Spleen (tissue), 11 donors: Measurements from ENCODE around the gene RAPGEF4. TPM values are rescaled to one million over a fixed set of nuclear protein-coding genes. Genes with fewer than 3 reads are reported as not detected.
A peak's percentile ranks its signal among the peaks of the same experiment; 100 is the strongest.

Experiments
- DNase-seq: peaks from one replicate; pipeline ENCODE4 v3.0.0-alpha.2; 2020
- H3K27ac ChIP-seq, 8 donors: fragments of 200-600 bp; sonication (generic) in 7 of 8; 1 replicate in 4 of 8; 2 replicates in 4 of 8; pipeline versions ENCODE4 v1.5.0 to v1.8.0; 2016 to 2021; ENCODE audit warnings: inconsistent platforms in 4 of 8, mild to moderate bottlenecking in 4 of 8, moderate library complexity in 1 of 8
- H3K27me3 ChIP-seq, 7 donors: fragments of 200-600 bp; sonication (generic) in 6 of 7; replicated peaks in 1 of 7; 1 replicate in 4 of 7; 2 replicates in 3 of 7; pipeline versions ENCODE4 v1.5.0 to v1.8.0; 2016 to 2021; ENCODE audit warnings: inconsistent platforms in 3 of 7, mild to moderate bottlenecking in 1 of 7
- H3K36me3 ChIP-seq, 6 donors: fragments of 200-600 bp; sonication (generic) in 5 of 6; 1 replicate in 4 of 6; 2 replicates in 2 of 6; pipeline versions ENCODE4 v1.5.0 to v1.8.0; 2016 to 2021; ENCODE audit warnings: inconsistent platforms in 2 of 6
- H3K4me1 ChIP-seq, 6 donors: fragments of 200-600 bp; sonication (generic) in 5 of 6; 1 replicate in 3 of 6; 2 replicates in 3 of 6; pipeline versions ENCODE4 v1.5.0 to v1.8.0; 2016 to 2021; ENCODE audit warnings: inconsistent platforms in 3 of 6
- H3K4me3 ChIP-seq, 8 donors: fragments of 200-600 bp; sonication (generic) in 7 of 8; 1 replicate in 4 of 8; 2 replicates in 4 of 8; pipeline versions ENCODE4 v1.5.0 to v1.8.0; 2016 to 2021; ENCODE audit warnings: inconsistent platforms in 4 of 8, mild to moderate bottlenecking in 4 of 8, moderate library complexity in 2 of 8
- H3K9me3 ChIP-seq, 8 donors: fragments of 200-600 bp; sonication (generic) in 7 of 8; 1 replicate in 4 of 8; 2 replicates in 4 of 8; pipeline versions ENCODE4 v1.5.0 to v1.8.0; 2016 to 2021; ENCODE audit warnings: inconsistent platforms in 4 of 8
- POLR2A ChIP-seq, 3 donors: fragments of 450-650 bp; IDR thresholded peaks; one replicate each; pipeline ENCODE4 v1.5.1; 2017; ENCODE audit warnings: antibody characterized with exemption in 3 of 3, mild to moderate bottlenecking in 1 of 3
- POLR2AphosphoS5 ChIP-seq, 3 donors: sonication (generic); formaldehyde crosslinking; IDR thresholded peaks; one replicate each; pipeline ENCODE4 v1.5.1; 2017; ENCODE audit warnings: antibody characterized with exemption in 3 of 3
- WGBS, 5 donors: extraction: QIAGEN DNeasy Blood & Tissue Kit in 3 of 5; methylation state at CpG; one replicate each; pipeline versions ENCODE4 v1.1.5 to v1.1.7; 2013 to 2018; 5-methylcytosine and 5-hydroxymethylcytosine counted together
- intact Hi-C: fragments of 100-400 bp; cut with DNase I; formaldehyde crosslinking; loops from one replicate; pipeline ENCODE4 v1.15.0; 2023; ENCODE audit warnings: low total_unique reads
- polyA plus RNA-seq, 3 donors: library from polyadenylated mRNA; stranded (reverse); fragments of 200-250 nt; gene quantifications; one replicate each; pipeline ENCODE4 v1.2.1, GENCODE V29; 2013
- total RNA-seq, 7 donors: library from RNA; depleted of rRNA in 3 of 7; stranded (reverse); fragments of >200 nt in 3 of 7; fragmentation: NEBNext Ultra II Directional in 4 of 7; extraction: Animal tissue kit (Norgen Biotek cat#: 25700) in 4 of 7; gene quantifications; one replicate each; pipeline versions ENCODE4 v1.1.0 to v1.2.1, GENCODE V29; 2016 to 2021
- TF ChIP-seq, protein P1 (sequence below), 11 experiments: fragments of 200-600 bp in 7 of 11; fragments of 450-650 bp in 4 of 11; sonication (generic) in 4 of 11; IDR thresholded peaks in 8 of 11; conservative IDR thresholded peaks in 3 of 11; 1 replicate in 7 of 11; 2 replicates in 4 of 11; pipeline versions ENCODE4 v1.4.0 to v1.8.0; 2016 to 2021; ENCODE audit warnings: antibody characterized with exemption in 11 of 11, inconsistent platforms in 4 of 11, mild to moderate bottlenecking in 1 of 11
- donor health status: healthy with polysubstance abuse.
- donor health status: DM: no; HTN: no; CAD: no; lungs with moderate emphysema.
- donor health status: DM: no; HTN: no; CAD: no.
- donor health status: Bipolar disorder and iron deficiency.
- donor health status: healthy.
- donor health status: DM: no; HTN: no; CAD: no.
- donor health status: DM: yes; HTN: yes; CAD: no.

Gene RAPGEF4
- total and polyA plus RNA-seq, 10 donors, result 0.52 to 11.0 (median 1.9) TPM

DNA sequence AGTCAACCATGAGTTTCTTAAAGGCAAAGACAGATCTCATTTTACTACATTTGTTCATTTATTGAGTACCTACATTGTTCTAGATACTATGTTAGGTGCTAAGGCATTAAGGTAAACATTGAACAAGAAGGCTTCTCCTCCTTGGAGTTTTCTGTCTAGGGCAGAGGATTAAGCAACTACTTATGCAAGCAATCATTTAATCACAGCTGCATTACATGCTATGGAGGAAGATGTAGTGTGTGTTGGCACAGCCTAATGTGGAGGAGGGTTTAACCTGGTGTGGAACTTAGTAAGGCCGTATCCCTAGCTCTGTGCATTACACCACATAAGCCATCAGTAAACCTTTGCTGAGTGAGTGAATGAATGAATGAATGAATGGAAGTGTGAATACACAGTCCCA, 233.5 kb downstream of the RAPGEF4 start:
- no peak overlapping the region for H3K4me3 ChIP-seq
- WGBS, 5 donors, result 64 to 100% (median 81%) methylated on average over 1 of the region's 1 CpG
- H3K27me3 ChIP-seq, result peaks cover 0 to 4% (median 0%) of the 10 kb centered on the region in 7 donors
- no peak overlapping the region for H3K27ac ChIP-seq
- no peaks in the 10 kb centered on the region for H3K9me3 ChIP-seq
- DNase-seq, result no peak
- H3K36me3 ChIP-seq, result no peaks in the 10 kb centered on the region
- intact Hi-C loops, result no loop called here
- peaks cover 0 to 9% (median 2%) of the 10 kb centered on the region in 6 donors for H3K4me1 ChIP-seq
- TF ChIP-seq POLR2A (IDR thresholded peaks at IDR 0.05), result no peak
- TF ChIP-seq, protein P1, sequence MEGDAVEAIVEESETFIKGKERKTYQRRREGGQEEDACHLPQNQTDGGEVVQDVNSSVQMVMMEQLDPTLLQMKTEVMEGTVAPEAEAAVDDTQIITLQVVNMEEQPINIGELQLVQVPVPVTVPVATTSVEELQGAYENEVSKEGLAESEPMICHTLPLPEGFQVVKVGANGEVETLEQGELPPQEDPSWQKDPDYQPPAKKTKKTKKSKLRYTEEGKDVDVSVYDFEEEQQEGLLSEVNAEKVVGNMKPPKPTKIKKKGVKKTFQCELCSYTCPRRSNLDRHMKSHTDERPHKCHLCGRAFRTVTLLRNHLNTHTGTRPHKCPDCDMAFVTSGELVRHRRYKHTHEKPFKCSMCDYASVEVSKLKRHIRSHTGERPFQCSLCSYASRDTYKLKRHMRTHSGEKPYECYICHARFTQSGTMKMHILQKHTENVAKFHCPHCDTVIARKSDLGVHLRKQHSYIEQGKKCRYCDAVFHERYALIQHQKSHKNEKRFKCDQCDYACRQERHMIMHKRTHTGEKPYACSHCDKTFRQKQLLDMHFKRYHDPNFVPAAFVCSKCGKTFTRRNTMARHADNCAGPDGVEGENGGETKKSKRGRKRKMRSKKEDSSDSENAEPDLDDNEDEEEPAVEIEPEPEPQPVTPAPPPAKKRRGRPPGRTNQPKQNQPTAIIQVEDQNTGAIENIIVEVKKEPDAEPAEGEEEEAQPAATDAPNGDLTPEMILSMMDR (IDR thresholded peaks at IDR 0.05 in 8 of 11, conservative IDR thresholded peaks at IDR 0.05 in 3 of 11), result no peak
- TF ChIP-seq POLR2AphosphoS5 (IDR thresholded peaks at IDR 0.05), result no peak

DNA sequence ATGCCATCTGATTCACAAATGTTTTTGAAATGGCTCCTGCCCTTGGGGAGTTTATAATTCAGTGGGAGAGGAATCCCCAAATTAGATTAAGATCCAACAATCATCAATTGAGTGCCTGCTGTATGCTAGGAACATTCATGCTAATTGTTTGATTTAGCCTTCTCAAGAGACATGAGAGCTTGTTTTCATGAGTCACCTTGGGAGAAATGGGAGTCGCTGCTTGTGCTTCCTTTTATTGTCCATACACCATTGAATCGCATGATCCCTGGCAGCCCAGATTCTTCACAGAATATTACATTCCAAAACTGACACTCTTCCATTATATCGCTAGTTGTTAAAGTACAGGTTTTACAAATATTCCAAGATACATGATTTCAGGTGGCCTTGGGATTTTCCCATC, 234.0 kb downstream of the RAPGEF4 start:
- Histone ChIP-seq H3K4me1 (peaks cover 0 to 9% (median 2%) of the 10 kb centered on the region in 6 donors), H3K9me3 (no peaks in the 10 kb centered on the region), H3K27ac (no peak overlapping the region), H3K4me3 (no peak overlapping the region), H3K27me3 (peaks cover 0 to 4% (median 0%) of the 10 kb centered on the region in 7 donors), H3K36me3 (no peaks in the 10 kb centered on the region)
- TF ChIP-seq POLR2A (IDR thresholded peaks at IDR 0.05) (no peak), POLR2AphosphoS5 (IDR thresholded peaks at IDR 0.05) (no peak)
- TF ChIP-seq, protein P1 (IDR thresholded peaks at IDR 0.05 in 8 of 11, conservative IDR thresholded peaks at IDR 0.05 in 3 of 11), result no peak
- DNase-seq, result no peak
- WGBS, 5 donors, result 81 to 86% (median 86%) methylated on average over 3 of the region's 3 CpGs
- intact Hi-C loops, result no loop called here

DNA sequence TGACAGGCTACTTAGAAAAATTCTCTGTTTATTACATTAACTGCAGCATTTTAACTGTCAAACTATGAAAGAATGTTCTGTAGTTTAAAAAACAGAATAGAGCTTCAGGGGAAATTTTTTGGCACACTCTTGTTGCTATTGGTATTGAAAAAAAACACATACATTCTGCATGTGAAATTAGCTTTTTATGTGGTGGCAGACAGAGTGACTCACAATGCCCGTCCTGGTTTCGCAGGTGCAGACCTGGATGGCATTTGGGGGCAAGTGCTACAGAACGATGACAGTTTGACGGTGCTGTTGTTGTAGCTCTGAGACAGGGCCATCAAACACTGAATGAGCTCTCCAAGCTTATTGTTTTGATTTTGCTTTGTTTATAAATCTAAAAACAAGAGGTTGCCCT, 235.0 kb downstream of the RAPGEF4 start:
- 64 to 87% (median 72%) methylated on average over 4 of the region's 4 CpGs for WGBS, 5 donors
- no peaks in the 10 kb centered on the region for H3K36me3 ChIP-seq
- intact Hi-C loops, result no loop called here

DNA sequence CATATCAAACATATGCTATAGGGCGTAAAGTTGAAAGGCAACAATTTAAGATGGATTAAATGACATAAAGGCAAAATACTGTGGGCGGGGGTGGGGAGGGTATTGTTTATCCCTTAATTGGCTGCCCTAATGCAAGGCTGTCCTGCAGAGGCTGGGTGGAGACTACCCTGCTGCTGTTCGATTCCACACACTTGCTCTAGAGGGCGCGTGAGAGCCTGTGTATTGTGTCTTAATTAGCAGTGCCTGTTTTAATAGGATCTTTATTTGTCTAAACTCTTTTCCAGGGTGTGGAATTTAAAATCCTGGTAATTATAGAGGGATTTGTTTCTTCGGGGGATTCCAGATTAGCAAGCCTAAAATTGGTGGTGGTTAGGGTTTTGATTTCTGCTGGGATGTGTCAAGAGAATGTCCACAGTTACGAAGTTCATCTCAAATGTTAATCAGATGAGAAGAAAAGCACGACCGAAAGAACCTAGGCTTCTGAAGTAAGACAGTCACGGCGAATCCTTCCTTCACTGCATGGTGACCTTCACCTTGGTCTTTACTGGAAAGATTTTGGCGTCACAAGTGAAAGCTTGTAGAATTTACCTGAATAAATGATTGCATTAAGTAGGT, 236.5 kb downstream of the RAPGEF4 start:
- Histone ChIP-seq H3K36me3 (no peaks in the 10 kb centered on the region), H3K9me3 (no peaks in the 10 kb centered on the region), H3K27me3 (peaks cover 0 to 4% (median 0%) of the 10 kb centered on the region in 7 donors), H3K4me1 (peaks cover 0 to 9% (median 2%) of the 10 kb centered on the region in 6 donors), H3K4me3 (no peak overlapping the region), H3K27ac (no peak overlapping the region)
- WGBS, 5 donors, result 52 to 59% (median 54%) methylated on average over 12 of the region's 12 CpGs
- DNase-seq, result no peak
- no peak for TF ChIP-seq POLR2AphosphoS5 (IDR thresholded peaks at IDR 0.05)
- TF ChIP-seq, protein P1 (IDR thresholded peaks at IDR 0.05 in 8 of 11, conservative IDR thresholded peaks at IDR 0.05 in 3 of 11), result peak in 9 of 11 experiments; percentile 35 to 79 (median 65)
- intact Hi-C loops, result no loop called here

More for the DNA sequence above, 235.0 kb downstream of the RAPGEF4 start:
- Histone ChIP-seq H3K9me3 (no peaks in the 10 kb centered on the region), H3K27ac (no peak overlapping the region), H3K4me1 (peaks cover 0 to 9% (median 2%) of the 10 kb centered on the region in 6 donors), H3K4me3 (no peak overlapping the region), H3K27me3 (peaks cover 0 to 4% (median 0%) of the 10 kb centered on the region in 7 donors)
- DNase-seq, result no peak
- TF ChIP-seq POLR2A (IDR thresholded peaks at IDR 0.05), result no peak
- TF ChIP-seq, protein P1 (IDR thresholded peaks at IDR 0.05 in 8 of 11, conservative IDR thresholded peaks at IDR 0.05 in 3 of 11), result no peak
- TF ChIP-seq POLR2AphosphoS5 (IDR thresholded peaks at IDR 0.05), result no peak
